HepG2 (cell line): Measurements from ENCODE around the gene TRIM7. TPM values are rescaled to one million over a fixed set of nuclear protein-coding genes. Genes with fewer than 3 reads are reported as not detected.

ENCODE experiments used
- ATM ChIP-seq: fragments of 450-650 bp; IDR thresholded peaks from 2 replicates; pipeline ENCODE4 v1.7.1; 2017; ENCODE audit warnings: mild to moderate bottlenecking, borderline replicate concordance
- ATRX ChIP-seq: sonication (generic); formaldehyde crosslinking; IDR thresholded peaks from 2 replicates; pipeline ENCODE4 v1.4.0; 2020; ENCODE audit warnings: missing genetic modification reagents, borderline replicate concordance
- BCL6 ChIP-seq: IDR thresholded peaks from 2 replicates; pipeline ENCODE4 v1.6.1; 2016; ENCODE audit warnings: missing genetic modification reagents, missing compliant biosample characterization
- MED1 ChIP-seq: sonication (generic); formaldehyde crosslinking; IDR thresholded peaks from 2 replicates; pipeline ENCODE4 v1.4.0; 2020; ENCODE audit warnings: missing genetic modification reagents
- MYNN ChIP-seq: sonication (generic); formaldehyde crosslinking; IDR thresholded peaks from 2 replicates; pipeline ENCODE4 v1.4.0; 2020; ENCODE audit warnings: mild to moderate bottlenecking, low read depth, missing genetic modification reagents
- REL ChIP-seq: sonication (generic); formaldehyde crosslinking; conservative IDR thresholded peaks from 2 replicates; pipeline ENCODE4 v1.8.0; 2022; ENCODE audit warnings: mild to moderate bottlenecking, missing genetic modification reagents, moderate library complexity
- YEATS4 ChIP-seq: sonication (generic); formaldehyde crosslinking; IDR thresholded peaks from 2 replicates; pipeline ENCODE4 v1.4.0; 2020; ENCODE audit warnings: missing genetic modification reagents, borderline replicate concordance
- ZBTB20 ChIP-seq: sonication (generic); formaldehyde crosslinking; IDR thresholded peaks from 2 replicates; pipeline ENCODE4 v1.8.1; 2023; ENCODE audit warnings: missing genetic modification reagents, low read depth, mild to moderate bottlenecking, borderline replicate concordance
- ZNF136 ChIP-seq: sonication (generic); formaldehyde crosslinking; IDR thresholded peaks from 2 replicates; pipeline ENCODE4 v1.8.1; 2022; ENCODE audit warnings: low read depth, mild to moderate bottlenecking, moderate library complexity, missing genetic modification reagents
- ZNF24 ChIP-seq: fragments of 450-650 bp; IDR thresholded peaks from 2 replicates; pipeline ENCODE4 v1.6.1; 2017; ENCODE audit warnings: antibody characterized with exemption, mild to moderate bottlenecking
- ZNF337 ChIP-seq: sonication (generic); formaldehyde crosslinking; IDR thresholded peaks from 2 replicates; pipeline ENCODE4 v1.5.1; 2020; ENCODE audit warnings: missing genetic modification reagents, low read depth, mild to moderate bottlenecking, borderline replicate concordance
- ZNF407 ChIP-seq: sonication (generic); formaldehyde crosslinking; IDR thresholded peaks from one replicate; pipeline ENCODE4 v1.5.1; 2020; ENCODE audit warnings: mild to moderate bottlenecking, missing genetic modification reagents; ENCODE audit errors: not compliant biosample characterization
- ZNF513 ChIP-seq: sonication (generic); formaldehyde crosslinking; conservative IDR thresholded peaks from 2 replicates; pipeline ENCODE4 v1.5.0; 2020; ENCODE audit warnings: missing genetic modification reagents
- ZNF629 ChIP-seq: sonication (generic); formaldehyde crosslinking; conservative IDR thresholded peaks from 2 replicates; pipeline ENCODE4 v1.5.0; 2020; ENCODE audit warnings: missing genetic modification reagents
- ZNF691 ChIP-seq: sonication (generic); formaldehyde crosslinking; IDR thresholded peaks from 2 replicates; pipeline ENCODE4 v1.4.0; 2020; ENCODE audit warnings: missing genetic modification reagents, low read depth, mild to moderate bottlenecking, borderline replicate concordance
- ZUFSP ChIP-seq: sonication (generic); formaldehyde crosslinking; IDR thresholded peaks from 2 replicates; pipeline ENCODE4 v1.9.0; 2021; ENCODE audit warnings: missing genetic modification reagents, mild to moderate bottlenecking, borderline replicate concordance
- polyA plus RNA-seq, 8 experiments: library from polyadenylated mRNA; depleted of rRNA in 3 of 8; stranded (reverse) in 7 of 8; unstranded in 1 of 8; fragments of >200 nt; fragmentation: Illumina TruSeq in 4 of 8; extraction: Trizol in 4 of 8; gene quantifications; 2 replicates each; pipeline versions ENCODE4 v1.2.1 to v1.2.3, GENCODE V29; 2011 to 2016; ENCODE audit warnings: low read depth in 4 of 8, missing spikeins in 1 of 8, mixed read lengths in 1 of 8; ENCODE audit not compliant: insufficient read depth in 1 of 8
- total RNA-seq, 5 experiments: library from RNA; depleted of rRNA; stranded (reverse); fragments of >200 nt; fragmentation: Illumina TruSeq; extraction: Trizol; gene quantifications; 2 replicates each; pipeline ENCODE4 v1.2.3, GENCODE V29; 2016; ENCODE audit warnings: low read depth in 1 of 5

The TRIM7 gene
- total and polyA plus RNA-seq, 2 of the 13 experiments (the other 11 are each of a cell fraction or from before 2014, with no cell fraction given), result 0.13 TPM; not detected in 1

GRCh38 chr5:181246276-181247049 lies 41.5 kb upstream of the TRIM7 start (continued):
- TF ChIP-seq ZNF407 (CRISPR knock-in tag) (peak; percentile 20), ATM (no peak), ZNF691 (CRISPR knock-in tag) (no peak), YEATS4 (CRISPR knock-in tag) (peak; percentile 75; the same call in 1 of the 2 replicates), REL (CRISPR knock-in tag) (no peak), ZNF337 (CRISPR knock-in tag) (no peak; the same call in 1 of the 2 replicates), ZNF629 (CRISPR knock-in tag) (no peak), BCL6 (CRISPR knock-in tag) (0 out of 2 replicates have a peak, but pooled peaks have one; percentile 25), ZBTB20 (CRISPR knock-in tag) (no peak), MYNN (CRISPR knock-in tag) (no peak), ZNF513 (CRISPR knock-in tag) (no peak), ZNF136 (CRISPR knock-in tag) (peak; percentile 93; the same call in 1 of the 2 replicates), ZNF24 (no peak), ATRX (CRISPR knock-in tag) (no peak), ZUFSP (CRISPR knock-in tag) (no peak), MED1 (CRISPR knock-in tag) (no peak; the same call in 1 of the 2 replicates)
